Stomach (tissue), 4 donors: ENCODE data around the gene RUFY4.

Source experiments
- EP300 ChIP-seq: sonication (generic); formaldehyde crosslinking; IDR thresholded peaks from one replicate; pipeline ENCODE4 v1.6.1; 2017; ENCODE audit warnings: antibody characterized with exemption
- POLR2AphosphoS5 ChIP-seq, 3 donors: sonication (generic); formaldehyde crosslinking; IDR thresholded peaks; one replicate each; pipeline ENCODE4 v1.6.1; 2016; ENCODE audit warnings: antibody characterized with exemption in 3 of 3

GRCh38 chr2:218128781-218129457 is 59.9 kb downstream of the RUFY4 start:
- TF ChIP-seq POLR2AphosphoS5 (IDR thresholded peaks at IDR 0.05), result no peak
- no peak for TF ChIP-seq EP300
